ENCODE data around the gene AKR1C1.
"Not testable (repeated sequence)": the region's sequence is repeated elsewhere in the genome, so short reads cannot be mapped to it uniquely, and the experiment has no call there.

Gene AKR1C1

DNA sequence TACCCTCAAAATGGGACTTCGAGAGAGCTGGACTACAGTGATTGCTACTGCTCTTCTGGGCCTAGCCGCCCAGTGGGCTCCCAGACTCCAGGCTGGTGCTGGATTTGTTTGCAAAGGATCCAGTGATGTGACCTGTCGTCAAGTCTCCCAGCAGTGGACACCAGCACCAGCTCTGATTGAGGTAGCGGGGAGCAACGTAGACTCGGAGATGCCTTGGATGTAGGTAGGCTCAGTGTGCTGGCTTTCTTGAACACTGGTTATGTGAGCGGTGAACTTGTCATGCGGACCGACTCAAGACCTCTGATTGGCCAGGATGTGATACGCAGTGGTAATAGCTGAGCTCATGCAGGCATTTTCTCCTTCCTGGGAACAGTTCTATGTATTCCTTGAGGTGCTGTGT lies 21.0 kb downstream of the AKR1C1 start:
- DNase-seq = no peak

DNA sequence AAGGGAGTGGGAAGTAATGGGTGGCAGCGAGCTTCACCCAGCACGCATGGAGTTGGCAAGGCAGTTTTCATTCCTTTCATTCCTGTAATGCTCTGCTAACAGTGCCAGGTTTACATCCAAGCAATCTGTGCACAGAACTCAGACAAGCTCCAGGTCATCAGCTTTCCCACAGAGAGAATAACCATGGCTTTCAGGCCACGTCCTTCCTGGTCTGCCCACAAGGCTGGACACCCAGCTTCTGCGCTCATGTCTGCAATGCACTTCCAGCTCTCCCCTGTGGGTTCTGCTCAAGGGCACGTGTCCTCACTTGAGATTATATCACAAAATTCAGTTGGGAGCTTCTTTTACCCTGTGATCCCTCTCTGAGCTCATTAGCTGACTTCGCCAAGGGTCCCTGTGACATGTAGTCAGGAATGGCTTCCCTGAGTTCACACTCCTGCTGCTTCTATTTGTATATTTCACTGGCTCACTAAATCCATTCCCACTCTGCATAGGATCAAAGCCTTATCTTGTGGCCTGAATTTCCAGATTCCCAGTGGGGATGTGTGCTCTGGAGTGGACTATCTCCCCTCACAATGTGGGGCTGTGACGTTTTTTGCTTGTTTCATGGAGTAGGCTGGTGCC lies 21.9 kb downstream of the AKR1C1 start:
- DNase-seq = peak; percentile 71

DNA sequence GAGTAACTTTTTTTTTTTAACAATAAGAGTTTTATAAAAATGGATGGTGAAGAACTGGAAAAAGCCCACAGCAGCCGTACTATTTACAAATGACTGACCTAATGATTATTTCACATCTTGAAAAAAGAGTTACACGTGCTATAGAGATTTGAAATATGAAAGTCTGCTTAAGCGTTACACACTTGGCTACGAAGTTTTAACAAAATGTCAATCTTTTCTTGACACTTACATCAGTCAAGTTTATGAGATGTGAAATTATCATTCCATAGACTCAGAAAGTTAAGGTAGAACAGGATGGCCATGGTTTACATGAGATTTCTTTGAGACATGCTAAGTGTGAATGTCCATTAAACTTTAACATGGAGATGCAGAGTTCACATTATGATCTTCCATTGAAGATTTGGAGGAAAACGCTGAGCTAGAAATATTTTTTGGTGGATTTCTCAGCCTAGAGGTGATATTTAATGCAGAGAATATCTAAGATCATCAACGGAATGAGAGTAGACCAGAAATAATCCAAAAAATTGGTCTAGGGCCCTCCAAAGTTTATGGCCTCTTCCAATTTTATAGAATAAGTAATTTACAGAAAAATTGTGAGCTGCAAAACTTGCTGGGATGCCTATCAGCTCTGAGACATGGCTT lies 24.9 kb downstream of the AKR1C1 start:
- DNase-seq = not testable (repeated sequence)

DNA sequence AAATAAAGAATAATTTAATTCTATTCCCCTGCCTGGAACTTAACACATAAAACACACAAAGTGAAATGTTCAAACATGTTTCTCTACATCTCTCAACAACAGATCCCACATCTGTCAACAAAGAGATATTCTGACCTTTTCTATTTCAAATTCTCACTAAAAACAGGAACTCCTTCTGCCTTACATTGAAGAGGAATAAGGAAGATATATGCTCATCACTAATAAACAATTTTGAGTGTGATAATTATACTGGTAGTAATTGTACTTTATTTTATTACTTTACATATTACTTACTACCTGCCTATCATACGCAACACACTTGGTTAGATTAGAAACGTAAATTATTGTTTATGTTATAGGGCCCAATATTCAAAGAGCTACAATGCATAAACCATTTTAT lies 27.0 kb downstream of the AKR1C1 start:
- no peak for DNase-seq

DNA sequence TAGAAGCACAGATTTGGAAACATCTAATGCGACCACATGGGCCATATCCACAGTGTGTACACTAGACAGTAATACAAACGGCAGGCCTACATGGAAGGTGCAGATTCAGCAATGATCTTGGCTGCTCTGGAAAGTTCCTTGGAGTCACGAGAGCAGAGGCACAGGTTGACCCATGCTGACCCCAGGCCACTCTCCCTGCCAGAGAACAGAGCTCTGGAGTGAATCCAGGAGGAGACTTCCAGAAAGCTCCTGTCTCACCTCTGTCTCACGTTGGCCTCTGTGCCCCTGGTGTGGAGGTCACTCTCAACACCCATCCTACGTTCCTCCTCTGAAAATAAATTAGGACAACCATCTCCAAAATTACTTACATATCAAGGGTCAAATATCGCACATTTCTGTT lies 28.2 kb downstream of the AKR1C1 start:
- not testable (repeated sequence) for DNase-seq

- DNase-seq = not testable (repeated sequence)
Measured at GRCh38 chr10:4992564-4992963, 29.3 kb downstream of the AKR1C1 start.

- DNase-seq = not testable (repeated sequence)
Measured at GRCh38 chr10:4994260-4994659, 31.0 kb downstream of the AKR1C1 start.

- DNase-seq = no peak
Measured at GRCh38 chr10:4998671-4999070, 35.5 kb downstream of the AKR1C1 start.

- DNase-seq = no peak
Measured at GRCh38 chr10:5002013-5002727, 39.0 kb downstream of the AKR1C1 start.

- DNase-seq = not testable (repeated sequence)
Measured at GRCh38 chr10:5003127-5004029, 40.2 kb downstream of the AKR1C1 start, which contains the start of gene AKR1C2. TSS of gene AKR1C2 (minus strand) at chr10:5003857. CDS start at chr10:5003835, 22 bp downstream.

DNA sequence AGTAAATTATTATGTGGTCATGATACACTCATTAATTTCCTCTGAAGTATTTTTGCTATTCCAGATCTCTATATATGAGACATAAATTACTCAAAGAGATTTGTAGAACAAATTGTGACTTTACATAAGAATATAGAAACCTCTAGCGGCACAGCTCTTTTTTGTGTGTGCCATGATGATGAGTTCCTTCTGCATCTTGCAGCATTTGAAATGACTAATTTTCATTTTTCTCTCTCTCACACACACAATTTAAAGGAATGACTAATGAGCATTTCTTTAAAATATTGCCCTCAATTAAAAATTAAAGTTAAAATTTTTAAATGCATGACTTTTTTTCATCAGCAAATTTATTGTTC lies 40.8 kb downstream of the AKR1C1 start:
- DNase-seq = not testable (repeated sequence)

GRCh38 chr10:5004501-5004900 lies 41.3 kb downstream of the AKR1C1 start:
- not testable (repeated sequence) for DNase-seq

DNA sequence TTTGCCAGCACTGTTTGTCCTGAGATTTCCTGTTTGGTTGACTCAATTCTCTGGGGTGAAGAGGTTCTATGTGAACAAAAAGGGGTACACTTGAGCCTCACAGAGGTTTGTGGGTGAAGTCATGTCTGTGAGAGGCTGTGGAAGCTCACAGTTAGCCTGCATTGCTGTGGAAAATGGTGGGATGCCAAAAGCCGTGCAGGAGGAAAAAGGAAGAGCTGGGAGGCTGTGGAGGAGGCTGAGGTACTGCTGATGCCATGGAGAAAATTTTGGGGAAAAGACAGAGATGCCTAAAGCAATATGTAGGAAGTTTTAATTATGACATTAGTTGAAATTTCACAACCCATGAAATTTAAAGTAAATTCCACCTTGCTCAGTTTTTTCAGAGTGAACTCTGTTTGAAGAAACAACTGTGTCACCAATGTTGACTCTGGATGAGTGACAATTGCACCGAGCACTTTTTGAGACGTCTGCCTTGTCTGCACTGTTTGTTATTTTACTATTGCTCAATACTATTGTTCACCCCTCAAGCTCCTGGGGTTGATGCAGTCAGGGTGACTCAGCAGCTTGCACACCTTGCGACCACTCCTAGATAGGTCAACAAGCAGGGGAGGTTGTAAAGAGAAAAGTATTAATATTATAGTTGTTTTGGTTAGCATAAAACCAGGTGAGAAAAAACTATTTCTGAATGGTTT lies 45.8 kb downstream of the AKR1C1 start:
- DNase-seq = not testable (repeated sequence)

- not testable (repeated sequence) for DNase-seq
Measured at GRCh38 chr10:5010043-5010442, 46.8 kb downstream of the AKR1C1 start.

- not testable (repeated sequence) for DNase-seq
Measured at GRCh38 chr10:5011392-5011791, 48.2 kb downstream of the AKR1C1 start.

- DNase-seq = no peak
Measured at GRCh38 chr10:5012595-5012994, 49.4 kb downstream of the AKR1C1 start.

GRCh38 chr10:5013385-5013784 lies 50.2 kb downstream of the AKR1C1 start:
- no peak for DNase-seq

DNA sequence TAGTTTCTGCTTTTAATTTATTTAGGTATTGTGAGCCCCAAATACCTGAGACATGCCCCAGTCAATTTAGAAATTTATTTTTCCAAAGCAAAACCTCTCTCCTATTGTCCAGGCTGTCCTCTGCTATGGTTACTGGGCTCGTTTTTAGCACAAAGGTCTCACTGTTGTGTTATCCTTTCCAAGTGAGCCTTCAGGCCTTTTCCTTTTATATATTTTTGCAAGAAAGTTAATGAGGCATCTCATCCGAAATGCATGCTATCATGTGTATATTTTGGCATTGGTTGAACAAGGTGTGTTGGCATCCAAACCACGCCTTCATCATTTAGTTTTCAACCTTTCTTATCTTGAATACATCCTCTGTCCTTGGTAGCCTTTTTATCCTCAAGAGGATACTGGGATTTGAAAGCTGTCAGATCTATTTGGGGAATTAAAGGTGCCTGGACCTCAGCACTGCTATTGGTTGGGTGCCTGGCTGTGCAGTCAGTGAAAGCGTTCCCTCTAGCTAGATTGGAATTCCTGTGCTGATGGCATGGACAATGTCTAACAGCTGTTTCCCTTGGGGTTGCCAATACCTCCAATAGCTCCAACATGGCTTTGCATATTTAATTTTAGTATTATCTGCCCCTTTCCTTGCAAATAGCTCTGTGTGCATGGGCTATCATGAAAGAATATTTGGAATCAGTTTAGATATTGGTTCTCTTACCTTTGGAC lies 51.1 kb downstream of the AKR1C1 start:
- not testable (repeated sequence) for DNase-seq

DNA sequence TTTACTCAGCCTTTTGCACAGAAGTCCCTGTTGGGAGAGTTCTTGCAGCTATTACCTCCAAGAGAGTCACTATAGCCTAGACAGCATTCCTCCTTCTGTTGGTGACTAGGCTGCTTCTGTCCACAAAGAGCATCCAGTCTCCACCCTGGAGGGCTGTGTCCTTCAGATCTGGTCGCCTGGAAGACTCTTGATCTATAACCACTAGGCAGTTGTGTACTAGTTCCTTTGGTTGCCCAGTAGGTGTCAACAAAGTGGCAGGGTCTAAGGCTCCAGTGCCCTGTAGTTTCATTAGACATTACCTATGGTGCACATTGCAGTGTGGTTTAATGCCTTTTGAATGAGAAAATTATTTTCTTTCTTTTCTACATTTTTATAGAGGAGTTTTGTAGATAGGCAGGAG lies 51.7 kb downstream of the AKR1C1 start:
- DNase-seq = no peak

GRCh38 chr10:5018134-5018533 lies 54.9 kb downstream of the AKR1C1 start:
- no peak for DNase-seq

DNA sequence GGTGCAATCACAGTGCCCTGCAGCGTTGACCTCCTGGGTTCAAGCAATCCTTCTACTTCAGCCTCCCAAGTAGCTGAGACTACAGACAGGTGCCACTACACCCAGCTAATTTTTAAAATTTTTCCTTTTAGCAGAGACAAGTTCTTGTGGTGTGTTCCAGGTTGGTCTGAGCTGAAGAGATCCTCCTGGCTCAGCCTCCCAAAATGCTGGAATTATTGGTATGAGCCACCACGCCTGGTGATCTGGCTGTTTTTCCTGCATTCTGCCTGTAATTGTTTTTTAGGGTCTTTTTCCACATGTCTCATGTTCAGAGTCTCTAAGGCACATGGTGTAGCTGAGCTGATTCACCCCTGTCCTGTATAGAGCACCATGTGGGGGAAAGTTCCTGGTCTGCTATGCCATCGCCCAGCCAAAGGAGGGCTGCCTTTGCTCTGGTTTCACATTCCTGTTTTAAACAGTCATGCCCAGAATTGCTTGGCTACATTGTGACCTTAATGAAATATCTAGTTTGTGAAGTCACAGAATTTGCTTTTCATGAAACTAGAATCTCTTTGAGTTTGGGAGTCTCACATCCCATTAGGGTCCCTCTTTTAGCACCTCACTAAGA lies 55.6 kb downstream of the AKR1C1 start:
- DNase-seq = peak; percentile 24

Data from kidney glomerular epithelial cell (primary cell).